Esophagus squamous epithelium (tissue), 4 donors: ENCODE data around the gene HAUS6.

ENCODE experiments used
- POLR2A ChIP-seq, 4 donors: fragments of 450-650 bp; IDR thresholded peaks; one replicate each; pipeline ENCODE4 v1.6.1; 2017; ENCODE audit warnings: antibody characterized with exemption in 4 of 4, mild to moderate bottlenecking in 4 of 4, moderate library complexity in 3 of 4
- TF ChIP-seq, protein P1 (sequence below), 6 experiments: fragments of 450-650 bp in 4 of 6; fragments of 200-600 bp in 2 of 6; sonication (generic) in 2 of 6; IDR thresholded peaks; one replicate each; pipeline ENCODE4 v1.5.1; 2016 to 2019; ENCODE audit warnings: antibody characterized with exemption in 6 of 6, mild to moderate bottlenecking in 4 of 6, moderate library complexity in 4 of 6

- TF ChIP-seq, protein P1, sequence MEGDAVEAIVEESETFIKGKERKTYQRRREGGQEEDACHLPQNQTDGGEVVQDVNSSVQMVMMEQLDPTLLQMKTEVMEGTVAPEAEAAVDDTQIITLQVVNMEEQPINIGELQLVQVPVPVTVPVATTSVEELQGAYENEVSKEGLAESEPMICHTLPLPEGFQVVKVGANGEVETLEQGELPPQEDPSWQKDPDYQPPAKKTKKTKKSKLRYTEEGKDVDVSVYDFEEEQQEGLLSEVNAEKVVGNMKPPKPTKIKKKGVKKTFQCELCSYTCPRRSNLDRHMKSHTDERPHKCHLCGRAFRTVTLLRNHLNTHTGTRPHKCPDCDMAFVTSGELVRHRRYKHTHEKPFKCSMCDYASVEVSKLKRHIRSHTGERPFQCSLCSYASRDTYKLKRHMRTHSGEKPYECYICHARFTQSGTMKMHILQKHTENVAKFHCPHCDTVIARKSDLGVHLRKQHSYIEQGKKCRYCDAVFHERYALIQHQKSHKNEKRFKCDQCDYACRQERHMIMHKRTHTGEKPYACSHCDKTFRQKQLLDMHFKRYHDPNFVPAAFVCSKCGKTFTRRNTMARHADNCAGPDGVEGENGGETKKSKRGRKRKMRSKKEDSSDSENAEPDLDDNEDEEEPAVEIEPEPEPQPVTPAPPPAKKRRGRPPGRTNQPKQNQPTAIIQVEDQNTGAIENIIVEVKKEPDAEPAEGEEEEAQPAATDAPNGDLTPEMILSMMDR (IDR thresholded peaks at IDR 0.05) = no peak
- no peak for TF ChIP-seq POLR2A (IDR thresholded peaks at IDR 0.05)
Measured at GRCh38 chr9:19057033-19057432, 45.7 kb downstream of the HAUS6 start.
